ENCODE results near the gene SPI1. TPM values are rescaled to one million over a fixed set of nuclear protein-coding genes. Genes with fewer than 3 reads are reported as not detected.

SPI1 gene
- total RNA-seq, 2 donors from 2014 or later, result 0.35 to 0.55 TPM

GRCh38 chr11:47356998-47357329, 21.4 kb downstream of the SPI1 start:
- peaks cover 21% of the 10 kb centered on the region for H3K4me1 Mint-ChIP-seq (ENCODE audit: low read depth)
- H3K4me3 Mint-ChIP-seq, result no peak overlapping the region
- ATAC-seq (replicated peaks in 1 of 2), result no peak
- no peak overlapping the region for H3K27ac Mint-ChIP-seq
- no peak for DNase-seq
- H3K9me3 Mint-ChIP-seq, result no peaks in the 10 kb centered on the region
- H3K36me3 Mint-ChIP-seq (ENCODE audit: insufficient read depth in 2 of 2), result no peaks in the 10 kb centered on the region
- H3K27me3 Mint-ChIP-seq (ENCODE audit: low read depth), result no peaks in the 10 kb centered on the region

GRCh38 chr11:47356129-47356997, 22.0 kb downstream of the SPI1 start:
- no peaks in the 10 kb centered on the region for H3K9me3 Mint-ChIP-seq
- ATAC-seq (replicated peaks in 1 of 2) (no peak), DNase-seq (no peak)
- H3K27ac Mint-ChIP-seq, result no peak overlapping the region
- peaks cover 17% of the 10 kb centered on the region for H3K4me1 Mint-ChIP-seq (ENCODE audit: low read depth)
- no peaks in the 10 kb centered on the region for H3K27me3 Mint-ChIP-seq (ENCODE audit: low read depth)
- H3K36me3 Mint-ChIP-seq (ENCODE audit: insufficient read depth in 2 of 2), result no peaks in the 10 kb centered on the region
- no peak overlapping the region for H3K4me3 Mint-ChIP-seq

- Mint-ChIP-seq H3K4me1 (ENCODE audit: low read depth) (peaks cover 11% of the 10 kb centered on the region), H3K9me3 (no peaks in the 10 kb centered on the region), H3K4me3 (no peak overlapping the region), H3K36me3 (ENCODE audit: insufficient read depth in 2 of 2) (no peaks in the 10 kb centered on the region), H3K27ac (no peak overlapping the region), H3K27me3 (ENCODE audit: low read depth) (no peaks in the 10 kb centered on the region)
- peak; percentile 44 to 47 for ATAC-seq (replicated peaks in 1 of 2)
- peak; percentile 69 to 70 for DNase-seq
Observed at GRCh38 chr11:47355283-47356128, 22.8 kb downstream of the SPI1 start.

GRCh38 chr11:47354913-47355282, 23.4 kb downstream of the SPI1 start:
- H3K4me1 Mint-ChIP-seq (ENCODE audit: low read depth), result peaks cover 9% of the 10 kb centered on the region

GRCh38 chr11:47353978-47354774, 24.2 kb downstream of the SPI1 start:
- Mint-ChIP-seq H3K27ac (no peak overlapping the region), H3K9me3 (no peaks in the 10 kb centered on the region), H3K4me1 (ENCODE audit: low read depth) (peaks cover 2% of the 10 kb centered on the region), H3K4me3 (no peak overlapping the region), H3K27me3 (ENCODE audit: low read depth) (no peaks in the 10 kb centered on the region), H3K36me3 (ENCODE audit: insufficient read depth in 2 of 2) (no peaks in the 10 kb centered on the region)
- ATAC-seq (replicated peaks in 1 of 2) (no peak), DNase-seq (no peak)

More at GRCh38 chr11:47354913-47355282, 23.4 kb downstream of the SPI1 start:
- Mint-ChIP-seq H3K36me3 (ENCODE audit: insufficient read depth in 2 of 2) (no peaks in the 10 kb centered on the region), H3K27me3 (ENCODE audit: low read depth) (no peaks in the 10 kb centered on the region), H3K4me3 (no peak overlapping the region), H3K9me3 (no peaks in the 10 kb centered on the region), H3K27ac (no peak overlapping the region)
- DNase-seq (no peak), ATAC-seq (replicated peaks in 1 of 2) (no peak)

- Mint-ChIP-seq H3K27me3 (ENCODE audit: low read depth) (no peaks in the 10 kb centered on the region), H3K36me3 (ENCODE audit: insufficient read depth in 2 of 2) (no peaks in the 10 kb centered on the region), H3K4me1 (ENCODE audit: low read depth) (no peaks in the 10 kb centered on the region), H3K9me3 (no peaks in the 10 kb centered on the region), H3K27ac (no peak within 1 kb of the TSS), H3K4me3 (no peak within 1 kb of the TSS)
- no peak for ATAC-seq (replicated peaks in 1 of 2)
- no peak for DNase-seq
Observed at GRCh38 chr11:47352556-47352955, 25.8 kb downstream of the SPI1 start, which contains the start of gene MYBPC3. Gene MYBPC3, minus strand, starts transcription at chr11:47352702. Its CDS starts 55 bp downstream, at chr11:47352647.

- Mint-ChIP-seq H3K9me3 (no peaks in the 10 kb centered on the region), H3K4me1 (ENCODE audit: low read depth) (no peaks in the 10 kb centered on the region), H3K27ac (no peak overlapping the region), H3K36me3 (ENCODE audit: insufficient read depth in 2 of 2) (no peaks in the 10 kb centered on the region), H3K4me3 (no peak overlapping the region), H3K27me3 (ENCODE audit: low read depth) (no peaks in the 10 kb centered on the region)
- ATAC-seq (replicated peaks in 1 of 2) (no peak), DNase-seq (no peak)
Observed at GRCh38 chr11:47351156-47352126, 26.9 kb downstream of the SPI1 start.

- H3K36me3 Mint-ChIP-seq (ENCODE audit: insufficient read depth in 2 of 2), result no peaks in the 10 kb centered on the region
- H3K27ac Mint-ChIP-seq, result no peak overlapping the region
- no peaks in the 10 kb centered on the region for H3K27me3 Mint-ChIP-seq (ENCODE audit: low read depth)
- DNase-seq, result no peak
- ATAC-seq (replicated peaks in 1 of 2), result no peak
- H3K4me1 Mint-ChIP-seq (ENCODE audit: low read depth), result no peaks in the 10 kb centered on the region
- H3K4me3 Mint-ChIP-seq, result no peak overlapping the region
- H3K9me3 Mint-ChIP-seq, result no peaks in the 10 kb centered on the region
Observed at GRCh38 chr11:47350315-47350714, 28.0 kb downstream of the SPI1 start.

GRCh38 chr11:47349521-47350095, 28.7 kb downstream of the SPI1 start:
- no peak for ATAC-seq (replicated peaks in 1 of 2)
- no peak for DNase-seq
- H3K27ac Mint-ChIP-seq, result no peak overlapping the region
- H3K9me3 Mint-ChIP-seq, result no peaks in the 10 kb centered on the region
- H3K4me3 Mint-ChIP-seq, result no peak overlapping the region
- no peaks in the 10 kb centered on the region for H3K27me3 Mint-ChIP-seq (ENCODE audit: low read depth)
- H3K4me1 Mint-ChIP-seq (ENCODE audit: low read depth), result no peaks in the 10 kb centered on the region
- no peaks in the 10 kb centered on the region for H3K36me3 Mint-ChIP-seq (ENCODE audit: insufficient read depth in 2 of 2)

- no peak for ATAC-seq (replicated peaks in 1 of 2)
- H3K27ac Mint-ChIP-seq, result no peak overlapping the region
- H3K36me3 Mint-ChIP-seq (ENCODE audit: insufficient read depth in 2 of 2), result no peaks in the 10 kb centered on the region
- H3K27me3 Mint-ChIP-seq (ENCODE audit: low read depth), result no peaks in the 10 kb centered on the region
- DNase-seq, result peak; percentile 10 to 16
- no peak overlapping the region for H3K4me3 Mint-ChIP-seq
- H3K4me1 Mint-ChIP-seq (ENCODE audit: low read depth), result no peaks in the 10 kb centered on the region
- H3K9me3 Mint-ChIP-seq, result no peaks in the 10 kb centered on the region
Observed at GRCh38 chr11:47348859-47349258, 29.5 kb downstream of the SPI1 start.

GRCh38 chr11:47348131-47348802, 30.1 kb downstream of the SPI1 start:
- ATAC-seq (replicated peaks in 1 of 2) (no peak), DNase-seq (no peak)
- no peak overlapping the region for H3K4me3 Mint-ChIP-seq
- no peaks in the 10 kb centered on the region for H3K27me3 Mint-ChIP-seq (ENCODE audit: low read depth)
- H3K36me3 Mint-ChIP-seq (ENCODE audit: insufficient read depth in 2 of 2), result no peaks in the 10 kb centered on the region
- H3K4me1 Mint-ChIP-seq (ENCODE audit: low read depth), result no peaks in the 10 kb centered on the region
- no peak overlapping the region for H3K27ac Mint-ChIP-seq
- no peaks in the 10 kb centered on the region for H3K9me3 Mint-ChIP-seq
